ENCODE measurements around the gene SLC16A2. TPM values are rescaled to one million over a fixed set of nuclear protein-coding genes. Genes with fewer than 3 reads are reported as not detected.
A peak's percentile ranks its signal among the peaks of the same experiment; 100 is the strongest.

Gene SLC16A2

GRCh38 chrX:74545880-74546523 is 124.7 kb downstream of the SLC16A2 start:
- Histone ChIP-seq H3K4me3 (ENCODE audit: low read length) (no peak overlapping the region), H3K9me3 (replicated peaks; ENCODE audit: low read length) (no peaks in the 10 kb centered on the region), H3K36me3 (ENCODE audit: insufficient read depth, low read length) (no peaks in the 10 kb centered on the region), H3K4me1 (ENCODE audit: control insufficient read depth, insufficient read depth, low read length) (no peaks in the 10 kb centered on the region), H3K9ac (ENCODE audit: low read depth, low read length) (no peak overlapping the region), H3K4me2 (ENCODE audit: low read length) (no peak overlapping the region), H3K27me3 (ENCODE audit: control insufficient read depth, insufficient read depth, low read length) (peaks cover 3% of the 10 kb centered on the region)

GRCh38 chrX:74546984-74547383 is 125.7 kb downstream of the SLC16A2 start:
- Histone ChIP-seq H3K4me1 (ENCODE audit: control insufficient read depth, insufficient read depth, low read length) (no peaks in the 10 kb centered on the region), H3K27me3 (ENCODE audit: control insufficient read depth, insufficient read depth, low read length) (peaks cover 3% of the 10 kb centered on the region), H3K9me3 (replicated peaks; ENCODE audit: low read length) (no peaks in the 10 kb centered on the region), H3K9ac (ENCODE audit: low read depth, low read length) (no peak overlapping the region), H3K4me3 (ENCODE audit: low read length) (no peak overlapping the region), H3K4me2 (ENCODE audit: low read length) (no peak overlapping the region), H3K36me3 (ENCODE audit: insufficient read depth, low read length) (no peaks in the 10 kb centered on the region)

GRCh38 chrX:74550295-74550802 is 129.1 kb downstream of the SLC16A2 start:
- Histone ChIP-seq H3K4me1 (ENCODE audit: control insufficient read depth, insufficient read depth, low read length) (no peaks in the 10 kb centered on the region), H3K9me3 (replicated peaks; ENCODE audit: low read length) (no peaks in the 10 kb centered on the region), H3K4me3 (ENCODE audit: low read length) (peak overlapping the region; percentile 52), H3K36me3 (ENCODE audit: insufficient read depth, low read length) (no peaks in the 10 kb centered on the region), H3K9ac (ENCODE audit: low read depth, low read length) (peak overlapping the region; percentile 36), H3K4me2 (ENCODE audit: low read length) (peak overlapping the region; percentile 78), H3K27me3 (ENCODE audit: control insufficient read depth, insufficient read depth, low read length) (peaks cover 5% of the 10 kb centered on the region)

- H3K4me3 ChIP-seq (ENCODE audit: low read length), result no peak overlapping the region
- H3K9me3 ChIP-seq (replicated peaks; ENCODE audit: low read length), result no peaks in the 10 kb centered on the region
These were observed 130.6 kb downstream of the SLC16A2 start for GRCh38 chrX:74551934-74552333.

GRCh38 chrX:74557378-74557777 is 136.1 kb downstream of the SLC16A2 start:
- Histone ChIP-seq H3K27me3 (ENCODE audit: control insufficient read depth, insufficient read depth, low read length) (peaks cover 5% of the 10 kb centered on the region), H3K4me2 (ENCODE audit: low read length) (no peak overlapping the region), H3K4me3 (ENCODE audit: low read length) (no peak overlapping the region), H3K36me3 (ENCODE audit: insufficient read depth, low read length) (no peaks in the 10 kb centered on the region), H3K9ac (ENCODE audit: low read depth, low read length) (no peak overlapping the region), H3K9me3 (replicated peaks; ENCODE audit: low read length) (no peaks in the 10 kb centered on the region), H3K4me1 (ENCODE audit: control insufficient read depth, insufficient read depth, low read length) (no peaks in the 10 kb centered on the region)

More at GRCh38 chrX:74551934-74552333, 130.6 kb downstream of the SLC16A2 start:
- Histone ChIP-seq H3K36me3 (ENCODE audit: insufficient read depth, low read length) (no peaks in the 10 kb centered on the region), H3K9ac (ENCODE audit: low read depth, low read length) (no peak overlapping the region), H3K4me2 (ENCODE audit: low read length) (no peak overlapping the region), H3K4me1 (ENCODE audit: control insufficient read depth, insufficient read depth, low read length) (no peaks in the 10 kb centered on the region), H3K27me3 (ENCODE audit: control insufficient read depth, insufficient read depth, low read length) (peaks cover 5% of the 10 kb centered on the region)

- no peaks in the 10 kb centered on the region for H3K9me3 ChIP-seq (replicated peaks; ENCODE audit: low read length)
- no peak overlapping the region for H3K4me3 ChIP-seq (ENCODE audit: low read length)
- no peak overlapping the region for H3K9ac ChIP-seq (ENCODE audit: low read depth, low read length)
- H3K36me3 ChIP-seq (ENCODE audit: insufficient read depth, low read length), result no peaks in the 10 kb centered on the region
- no peak overlapping the region for H3K4me2 ChIP-seq (ENCODE audit: low read length)
- H3K27me3 ChIP-seq (ENCODE audit: control insufficient read depth, insufficient read depth, low read length), result no peaks in the 10 kb centered on the region
- H3K4me1 ChIP-seq (ENCODE audit: control insufficient read depth, insufficient read depth, low read length), result no peaks in the 10 kb centered on the region
These were observed 156.8 kb downstream of the SLC16A2 start for GRCh38 chrX:74578137-74578536.

- H3K4me2 ChIP-seq (ENCODE audit: low read length), result no peak overlapping the region
- no peak overlapping the region for H3K9ac ChIP-seq (ENCODE audit: low read depth, low read length)
- no peaks in the 10 kb centered on the region for H3K4me1 ChIP-seq (ENCODE audit: control insufficient read depth, insufficient read depth, low read length)
- H3K27me3 ChIP-seq (ENCODE audit: control insufficient read depth, insufficient read depth, low read length), result no peaks in the 10 kb centered on the region
- no peaks in the 10 kb centered on the region for H3K9me3 ChIP-seq (replicated peaks; ENCODE audit: low read length)
- no peak overlapping the region for H3K4me3 ChIP-seq (ENCODE audit: low read length)
- no peaks in the 10 kb centered on the region for H3K36me3 ChIP-seq (ENCODE audit: insufficient read depth, low read length)
These were observed 158.4 kb downstream of the SLC16A2 start for GRCh38 chrX:74579597-74580198.

Small RNA genes lying within 50 kb of the gene (small RNA-seq; reads per million reads assigned to genes)
- not detected for gene RN7SL790P

Data from skeletal muscle satellite cell (primary cell).